DND-41 (cell line): ENCODE results near the gene PIGQ.

Experiments used
- EZH2 ChIP-seq: IDR thresholded peaks from 3 replicates; pipeline ENCODE4 v1.6.1; 2012; ENCODE audit warnings: borderline replicate concordance, low read depth, mild to moderate bottlenecking, moderate library complexity, low read length, inconsistent platforms; ENCODE audit not compliant: severe bottlenecking
- TF ChIP-seq, protein P1 (sequence below): IDR thresholded peaks from 2 replicates; pipeline ENCODE4 v1.5.1; 2012; ENCODE audit warnings: borderline replicate concordance, low read length, moderate library complexity, mild to moderate bottlenecking; ENCODE audit not compliant: poor library complexity, severe bottlenecking; ENCODE audit errors: extremely low read depth

- TF ChIP-seq, protein P1, sequence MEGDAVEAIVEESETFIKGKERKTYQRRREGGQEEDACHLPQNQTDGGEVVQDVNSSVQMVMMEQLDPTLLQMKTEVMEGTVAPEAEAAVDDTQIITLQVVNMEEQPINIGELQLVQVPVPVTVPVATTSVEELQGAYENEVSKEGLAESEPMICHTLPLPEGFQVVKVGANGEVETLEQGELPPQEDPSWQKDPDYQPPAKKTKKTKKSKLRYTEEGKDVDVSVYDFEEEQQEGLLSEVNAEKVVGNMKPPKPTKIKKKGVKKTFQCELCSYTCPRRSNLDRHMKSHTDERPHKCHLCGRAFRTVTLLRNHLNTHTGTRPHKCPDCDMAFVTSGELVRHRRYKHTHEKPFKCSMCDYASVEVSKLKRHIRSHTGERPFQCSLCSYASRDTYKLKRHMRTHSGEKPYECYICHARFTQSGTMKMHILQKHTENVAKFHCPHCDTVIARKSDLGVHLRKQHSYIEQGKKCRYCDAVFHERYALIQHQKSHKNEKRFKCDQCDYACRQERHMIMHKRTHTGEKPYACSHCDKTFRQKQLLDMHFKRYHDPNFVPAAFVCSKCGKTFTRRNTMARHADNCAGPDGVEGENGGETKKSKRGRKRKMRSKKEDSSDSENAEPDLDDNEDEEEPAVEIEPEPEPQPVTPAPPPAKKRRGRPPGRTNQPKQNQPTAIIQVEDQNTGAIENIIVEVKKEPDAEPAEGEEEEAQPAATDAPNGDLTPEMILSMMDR: no peak
- no peak for TF ChIP-seq EZH2
Measured at GRCh38 chr16:633336-634050, 63.7 kb downstream of the PIGQ start.
